SK-N-SH treated with all-trans-retinoic acid at 6 μM for 48 hours (cell line): ENCODE data around the gene NHSL2.

Experiments
- ATAC-seq: fragments of 200-7000 bp; cut with Tn5 transposase; 3 replicates; pipeline ENCODE4 v1.9.1; 2020; ENCODE audit warnings: mild to moderate bottlenecking, moderate library complexity
- ARNTL ChIP-seq: fragments of 450-650 bp; formaldehyde crosslinking; IDR thresholded peaks from 2 replicates; pipeline ENCODE4 v1.5.0; 2020; ENCODE audit warnings: low read depth, mild to moderate bottlenecking, moderate library complexity, borderline replicate concordance
- CREB5 ChIP-seq: fragments of 250-450 bp; sonication (Bioruptor Pico); IDR thresholded peaks from 2 replicates; pipeline ENCODE4 v1.5.1; 2020; ENCODE audit warnings: low read depth, mild to moderate bottlenecking, moderate library complexity
- CSRNP3 ChIP-seq: fragments of 250-450 bp; sonication (Bioruptor Pico); IDR thresholded peaks from 2 replicates; pipeline ENCODE4 v1.5.1; 2021; ENCODE audit warnings: mild to moderate bottlenecking, moderate library complexity
- ESRRG ChIP-seq: fragments of 250-450 bp; sonication (Bioruptor Pico); IDR thresholded peaks from 2 replicates; pipeline ENCODE4 v1.6.1; 2021; ENCODE audit warnings: mild to moderate bottlenecking
- ISL1 ChIP-seq: fragments of 250-450 bp; sonication (Bioruptor Pico); IDR thresholded peaks from 2 replicates; pipeline ENCODE4 v2.1.2; 2022; ENCODE audit warnings: mild to moderate bottlenecking, moderate library complexity
- OSR1 ChIP-seq: fragments of 250-450 bp; sonication (Bioruptor Pico); IDR thresholded peaks from 2 replicates; pipeline ENCODE4 v1.8.0; 2022; ENCODE audit warnings: moderate library complexity, mild to moderate bottlenecking, inconsistent platforms
- PATZ1 ChIP-seq: fragments of 250-450 bp; sonication (Bioruptor Pico); IDR thresholded peaks from 2 replicates; pipeline ENCODE4 v1.8.0; 2020; ENCODE audit warnings: mild to moderate bottlenecking, moderate library complexity, borderline replicate concordance
- POU6F1 ChIP-seq: fragments of 250-450 bp; sonication (Bioruptor Pico); IDR thresholded peaks from 2 replicates; pipeline ENCODE4 v1.8.0; 2021; ENCODE audit warnings: low read depth, mild to moderate bottlenecking, moderate library complexity, borderline replicate concordance
- RARB ChIP-seq: fragments of 250-450 bp; sonication (Bioruptor Pico); IDR thresholded peaks from 2 replicates; pipeline ENCODE4 v1.8.0; 2021; ENCODE audit warnings: mild to moderate bottlenecking, moderate library complexity
- SNAI2 ChIP-seq: fragments of 250-450 bp; sonication (Bioruptor Pico); IDR thresholded peaks from 2 replicates; pipeline ENCODE4 v1.5.0; 2020; ENCODE audit warnings: mild to moderate bottlenecking, moderate library complexity
- TCF4 ChIP-seq: fragments of 250-450 bp; sonication (Bioruptor Pico); IDR thresholded peaks from 2 replicates; pipeline ENCODE4 v1.8.0; 2021; ENCODE audit warnings: mild to moderate bottlenecking, moderate library complexity, borderline replicate concordance
- TOX ChIP-seq: fragments of 250-450 bp; sonication (Bioruptor Pico); IDR thresholded peaks from 2 replicates; pipeline ENCODE4 v1.8.0; 2021; ENCODE audit warnings: mild to moderate bottlenecking, moderate library complexity, borderline replicate concordance
- TSHZ2 ChIP-seq: fragments of 250-450 bp; sonication (Bioruptor Pico); IDR thresholded peaks from 2 replicates; pipeline ENCODE4 v1.5.0; 2020; ENCODE audit warnings: mild to moderate bottlenecking, moderate library complexity
- ZC3H10 ChIP-seq: fragments of 250-450 bp; sonication (Bioruptor Pico); IDR thresholded peaks from 2 replicates; pipeline ENCODE4 v1.5.1; 2021; ENCODE audit warnings: mild to moderate bottlenecking, moderate library complexity
- ZFP3 ChIP-seq: fragments of 250-450 bp; sonication (Bioruptor Pico); IDR thresholded peaks from 2 replicates; pipeline ENCODE4 v1.5.0; 2020; ENCODE audit warnings: mild to moderate bottlenecking, moderate library complexity
- ZFP30 ChIP-seq: fragments of 450-650 bp; formaldehyde crosslinking; IDR thresholded peaks from 2 replicates; pipeline ENCODE4 v1.5.0; 2022; ENCODE audit warnings: mild to moderate bottlenecking, moderate library complexity
- ZNF565 ChIP-seq: fragments of 450-650 bp; formaldehyde crosslinking; conservative IDR thresholded peaks from 2 replicates; pipeline ENCODE4 v1.5.0; 2020; ENCODE audit warnings: low read depth, mild to moderate bottlenecking, moderate library complexity
- ZNF70 ChIP-seq: fragments of 450-650 bp; formaldehyde crosslinking; IDR thresholded peaks from 2 replicates; pipeline ENCODE4 v1.5.0; 2020; ENCODE audit warnings: mild to moderate bottlenecking, moderate library complexity
- ZNF8 ChIP-seq: fragments of 450-650 bp; formaldehyde crosslinking; IDR thresholded peaks from 2 replicates; pipeline ENCODE4 v1.5.0; 2020; ENCODE audit warnings: mild to moderate bottlenecking, moderate library complexity

Gene NHSL2

GRCh38 chrX:72001906-72002305 is 91.3 kb downstream of the NHSL2 start (continued):
- TF ChIP-seq PATZ1 (no peak), TOX (CRISPR knock-in tag) (no peak), TCF4 (no peak)

- TF ChIP-seq CSRNP3 (CRISPR knock-in tag) (no peak), CREB5 (CRISPR knock-in tag) (no peak), ZNF70 (CRISPR knock-in tag) (no peak), ISL1 (CRISPR knock-in tag) (no peak), ZNF565 (no peak), ZNF8 (no peak), ZC3H10 (CRISPR knock-in tag) (no peak), OSR1 (no peak), ESRRG (CRISPR knock-in tag) (no peak), TSHZ2 (CRISPR knock-in tag) (no peak), SNAI2 (CRISPR knock-in tag) (no peak), ZFP3 (no peak), ZFP30 (CRISPR knock-in tag) (no peak), TCF4 (no peak), POU6F1 (CRISPR knock-in tag) (no peak)
- ATAC-seq, result no peak
Observed at GRCh38 chrX:72002875-72003274, 92.2 kb downstream of the NHSL2 start.

GRCh38 chrX:72003811-72004750 is 93.4 kb downstream of the NHSL2 start:
- peak; percentile 51 for ATAC-seq
- TF ChIP-seq SNAI2 (CRISPR knock-in tag) (no peak), POU6F1 (CRISPR knock-in tag) (no peak), ZFP3 (no peak), ISL1 (CRISPR knock-in tag) (no peak), RARB (CRISPR knock-in tag) (no peak), PATZ1 (no peak), TSHZ2 (CRISPR knock-in tag) (no peak), CSRNP3 (CRISPR knock-in tag) (no peak), ARNTL (CRISPR knock-in tag) (no peak)
